H9 (cell line): ENCODE data around the gene GTF2F2. TPM values are rescaled to one million over a fixed set of nuclear protein-coding genes. Genes with fewer than 3 reads are reported as not detected.

Experiments used
- DNase-seq: peaks from one replicate; pipeline ENCODE4 v3.0.0-alpha.2; 2017
- H2AFZ ChIP-seq: one replicate; pipeline ENCODE4 v1.6.1; 2013; ENCODE audit warnings: mild to moderate bottlenecking, low read length, control low read depth, moderate library complexity
- H2AK5ac ChIP-seq: 2 replicates; pipeline ENCODE4 v1.6.1; 2013; ENCODE audit warnings: low read length, control low read depth, mixed read lengths; ENCODE audit not compliant: insufficient read length
- H2BK120ac ChIP-seq: one replicate; pipeline ENCODE4 v1.6.1; 2013; ENCODE audit warnings: low read depth, mild to moderate bottlenecking, low read length, control low read depth, inconsistent platforms; ENCODE audit not compliant: poor library complexity, severe bottlenecking
- H2BK12ac ChIP-seq: 2 replicates; pipeline ENCODE4 v1.6.1; 2013; ENCODE audit warnings: low read length, control low read depth, mixed read lengths, low read depth; ENCODE audit not compliant: insufficient read length
- H2BK15ac ChIP-seq: 2 replicates; pipeline ENCODE4 v1.6.1; 2013; ENCODE audit warnings: low read depth, low read length, control low read depth
- H2BK20ac ChIP-seq: one replicate; pipeline ENCODE4 v1.6.1; 2013; ENCODE audit warnings: low read depth, mild to moderate bottlenecking, low read length, control low read depth, inconsistent platforms; ENCODE audit not compliant: poor library complexity, severe bottlenecking
- H2BK5ac ChIP-seq: 2 replicates; pipeline ENCODE4 v1.6.1; 2013; ENCODE audit warnings: low read length, control low read depth, mixed read lengths; ENCODE audit not compliant: insufficient read length
- H3K14ac ChIP-seq: 2 replicates; pipeline ENCODE4 v1.6.1; 2013; ENCODE audit warnings: low read length, control low read depth; ENCODE audit not compliant: insufficient read depth
- H3K18ac ChIP-seq: 2 replicates; pipeline ENCODE4 v1.6.1; 2013; ENCODE audit warnings: low read depth, mild to moderate bottlenecking, mixed read lengths, low read length, control low read depth; ENCODE audit not compliant: insufficient read length
- H3K23ac ChIP-seq: 2 replicates; pipeline ENCODE4 v1.6.1; 2013; ENCODE audit warnings: low read length, control low read depth, mixed read lengths, low read depth; ENCODE audit not compliant: insufficient read length
- H3K23me2 ChIP-seq: 2 replicates; pipeline ENCODE4 v1.6.1; 2013; ENCODE audit warnings: low read depth, mild to moderate bottlenecking, mixed read lengths, low read length, control low read depth; ENCODE audit not compliant: insufficient read length, poor library complexity, severe bottlenecking
- H3K27ac ChIP-seq: 2 replicates; pipeline ENCODE4 v1.5.1; 2013; ENCODE audit warnings: low read length, control low read depth, mixed read lengths, low read depth; ENCODE audit not compliant: insufficient read length
- H3K27me3 ChIP-seq: 2 replicates; pipeline ENCODE4 v1.6.1; 2013; ENCODE audit warnings: low read length, control low read depth, inconsistent platforms; ENCODE audit not compliant: insufficient read depth
- H3K4ac ChIP-seq: 2 replicates; pipeline ENCODE4 v1.6.1; 2013; ENCODE audit warnings: low read depth, mild to moderate bottlenecking, control low read depth, inconsistent platforms, low read length, moderate library complexity
- H3K4me1 ChIP-seq: 2 replicates; pipeline ENCODE4 v1.6.1; 2013; ENCODE audit warnings: low read length, control low read depth, inconsistent platforms; ENCODE audit not compliant: insufficient read depth
- H3K4me2 ChIP-seq: 2 replicates; pipeline ENCODE4 v1.6.1; 2013; ENCODE audit warnings: low read length, control low read depth, mixed read lengths; ENCODE audit not compliant: insufficient read length, insufficient read depth
- H3K56ac ChIP-seq: 2 replicates; pipeline ENCODE4 v1.6.1; 2013; ENCODE audit warnings: low read depth, mild to moderate bottlenecking, mixed read lengths, low read length, control low read depth; ENCODE audit not compliant: insufficient read length
- H3K79me1 ChIP-seq: 2 replicates; pipeline ENCODE4 v1.6.1; 2013; ENCODE audit warnings: low read depth, mild to moderate bottlenecking, moderate library complexity, low read length, control low read depth, inconsistent platforms; ENCODE audit not compliant: insufficient read depth, poor library complexity, severe bottlenecking
- H3K79me2 ChIP-seq: 2 replicates; pipeline ENCODE4 v1.6.1; 2013; ENCODE audit warnings: low read length, control low read depth, inconsistent platforms; ENCODE audit not compliant: insufficient read depth
- H3K9ac ChIP-seq: 2 replicates; pipeline ENCODE4 v1.6.1; 2013; ENCODE audit warnings: low read length, control low read depth, mixed read lengths; ENCODE audit not compliant: insufficient read length; ENCODE audit errors: extremely low read depth
- H3K9me3 ChIP-seq: one replicate; pipeline ENCODE4 v1.6.1; 2013; ENCODE audit warnings: low read depth, low read length, inconsistent platforms; ENCODE audit not compliant: control insufficient read depth
- H3T11ph ChIP-seq: one replicate; pipeline ENCODE4 v1.6.1; 2013; ENCODE audit warnings: mild to moderate bottlenecking, low read length, control low read depth, inconsistent platforms
- H4K20me1 ChIP-seq: one replicate; pipeline ENCODE4 v1.6.1; 2013; ENCODE audit not compliant: control insufficient read depth, insufficient read length, insufficient read depth
- H4K5ac ChIP-seq: 2 replicates; pipeline ENCODE4 v1.6.1; 2013; ENCODE audit warnings: low read depth, mild to moderate bottlenecking, mixed read lengths, low read length, control low read depth; ENCODE audit not compliant: insufficient read length
- H4K8ac ChIP-seq: replicated peaks from 2 replicates; pipeline ENCODE4 v1.6.1; 2013; ENCODE audit warnings: low read length, control low read depth, mixed read lengths, low read depth; ENCODE audit not compliant: insufficient read length
- H4K91ac ChIP-seq: 2 replicates; pipeline ENCODE4 v1.6.1; 2013; ENCODE audit warnings: low read depth, mild to moderate bottlenecking, moderate library complexity, mixed read lengths, low read length, control low read depth; ENCODE audit not compliant: insufficient read length
- H3K27ac Mint-ChIP-seq, 3 experiments: 2 replicates in 2 of 3; 3 replicates in 1 of 3; pipeline ENCODE4 v1.8.0; 2020 to 2021; ENCODE audit warnings: mixed read lengths in 3 of 3, mild to moderate bottlenecking in 1 of 3, moderate library complexity in 1 of 3
- H3K27me3 Mint-ChIP-seq: 2 replicates; pipeline ENCODE4 v1.8.0; 2021; ENCODE audit warnings: low read depth, mild to moderate bottlenecking, moderate library complexity, mixed read lengths
- H3K36me3 Mint-ChIP-seq, 3 experiments: 2 replicates in 2 of 3; 3 replicates in 1 of 3; pipeline ENCODE4 v1.8.0; 2020 to 2021; ENCODE audit warnings: low read depth in 3 of 3, mixed read lengths in 3 of 3; ENCODE audit not compliant: insufficient read depth in 1 of 3
- H3K4me1 Mint-ChIP-seq, 2 experiments: 2 replicates each; pipeline ENCODE4 v1.8.0; 2020; ENCODE audit warnings: mixed read lengths in 2 of 2
- H3K4me3 Mint-ChIP-seq, 2 experiments: 2 replicates in 1 of 2; 3 replicates in 1 of 2; pipeline ENCODE4 v1.8.0; 2020 to 2021; ENCODE audit warnings: mild to moderate bottlenecking in 2 of 2, mixed read lengths in 2 of 2, moderate library complexity in 1 of 2
- H3K9me3 Mint-ChIP-seq, 2 experiments: 2 replicates in 1 of 2; 3 replicates in 1 of 2; pipeline ENCODE4 v1.8.0; 2020; ENCODE audit warnings: mild to moderate bottlenecking in 2 of 2, mixed read lengths in 2 of 2, moderate library complexity in 1 of 2
- CTCF ChIP-seq: fragments of 200-600 bp; sonication (generic); conservative IDR thresholded peaks from 3 replicates; pipeline ENCODE4 v1.8.0; 2021; ENCODE audit warnings: antibody characterized with exemption, mild to moderate bottlenecking
- WGBS: extraction: QIAGEN DNeasy Blood & Tissue Kit; methylation state at CpG from one replicate; pipeline ENCODE4 v1.1.7; 2013; ENCODE audit warnings: missing lambda C conversion rate, low lambda C conversion rate, mixed read lengths; ENCODE audit not compliant: insufficient read length; ENCODE audit errors: extremely low coverage; 5-methylcytosine and 5-hydroxymethylcytosine counted together
- total RNA-seq: library from RNA; stranded (reverse); gene quantifications from 2 replicates; pipeline ENCODE4 v1.2.1, GENCODE V29; 2021

The GTF2F2 gene
- total RNA-seq, 1 experiment from 2014 or later: 29.6 TPM

- H3K4me3 Mint-ChIP-seq: no peak overlapping the region
- no peak overlapping the region for H2BK20ac ChIP-seq
- peaks cover 7 to 9% of the 10 kb centered on the region in 2 experiments for H3K4me1 Mint-ChIP-seq
- H3T11ph ChIP-seq: no peak overlapping the region
- no peaks in the 10 kb centered on the region; the same call in 1 of the 2 replicates for H3K79me2 ChIP-seq
- H3K18ac ChIP-seq: no peak overlapping the region
- no peak overlapping the region for H3K14ac ChIP-seq
- no peaks in the 10 kb centered on the region for H3K9me3 Mint-ChIP-seq
- no peaks in the 10 kb centered on the region for H3K27me3 Mint-ChIP-seq
- H2BK15ac ChIP-seq: no peak overlapping the region
- H3K4me1 ChIP-seq: no peaks in the 10 kb centered on the region
- no CpG with 5 or more reads among the region's 3 CpGs for WGBS
- H3K79me1 ChIP-seq: no peaks in the 10 kb centered on the region
- no peaks in the 10 kb centered on the region for H3K23me2 ChIP-seq
- no peak overlapping the region for H3K9ac ChIP-seq
- TF ChIP-seq CTCF: no peak
- no peaks in the 10 kb centered on the region for H3K9me3 ChIP-seq
- DNase-seq: no peak
- H3K4me2 ChIP-seq: no peak overlapping the region
- H3K36me3 Mint-ChIP-seq: peaks cover 7 to 11% (median 11%) of the 10 kb centered on the region in 3 experiments; a peak in 6 of 7 replicates
- H4K20me1 ChIP-seq: no peaks in the 10 kb centered on the region
- H4K5ac ChIP-seq: no peak overlapping the region
- H2AFZ ChIP-seq: no peak overlapping the region
- no peak overlapping the region for H3K4ac ChIP-seq
- H2BK12ac ChIP-seq: no peak overlapping the region
- H3K27ac Mint-ChIP-seq: no peak overlapping the region; a peak in 1 of 7 replicates
- no peak overlapping the region for H3K56ac ChIP-seq
- H3K27me3 ChIP-seq: no peaks in the 10 kb centered on the region
- H4K91ac ChIP-seq: no peak overlapping the region
- no peak overlapping the region for H2BK5ac ChIP-seq
- no peak overlapping the region for H2BK120ac ChIP-seq
- no peak overlapping the region for H3K27ac ChIP-seq
- no peak overlapping the region for H2AK5ac ChIP-seq
- no peak overlapping the region for H4K8ac ChIP-seq
- no peak overlapping the region for H3K23ac ChIP-seq
Observed at GRCh38 chr13:45278096-45278645, 157.9 kb downstream of the GTF2F2 start.
